HEK293T (cell line): ENCODE data around the gene ATG16L2.

ENCODE experiments used
- CTBP1 ChIP-seq: fragments of 450-650 bp; IDR thresholded peaks from 2 replicates; pipeline ENCODE4 v1.6.1; 2016; ENCODE audit warnings: borderline replicate concordance
- ELF4 ChIP-seq: fragments of 450-650 bp; IDR thresholded peaks from 2 replicates; pipeline ENCODE4 v1.6.1; 2017; ENCODE audit warnings: antibody characterized with exemption
- FOXK2 ChIP-seq: fragments of 450-650 bp; IDR thresholded peaks from 2 replicates; pipeline ENCODE4 v1.6.1; 2016; ENCODE audit warnings: mild to moderate bottlenecking
- FOXM1 ChIP-seq: fragments of 450-650 bp; IDR thresholded peaks from 2 replicates; pipeline ENCODE4 v1.6.1; 2017; ENCODE audit warnings: mild to moderate bottlenecking, borderline replicate concordance
- SP1 ChIP-seq: fragments of 450-650 bp; IDR thresholded peaks from 2 replicates; pipeline ENCODE4 v1.6.1; 2017
- SUZ12 ChIP-seq: fragments of 450-650 bp; IDR thresholded peaks from 2 replicates; pipeline ENCODE4 v1.6.1; 2016; ENCODE audit warnings: mild to moderate bottlenecking
- ZNF384 ChIP-seq: fragments of 450-650 bp; IDR thresholded peaks from 2 replicates; pipeline ENCODE4 v1.6.1; 2016
- TF ChIP-seq, protein P1 (sequence below): fragments of 450-650 bp; IDR thresholded peaks from 2 replicates; pipeline ENCODE4 v1.6.1; 2016

DNA sequence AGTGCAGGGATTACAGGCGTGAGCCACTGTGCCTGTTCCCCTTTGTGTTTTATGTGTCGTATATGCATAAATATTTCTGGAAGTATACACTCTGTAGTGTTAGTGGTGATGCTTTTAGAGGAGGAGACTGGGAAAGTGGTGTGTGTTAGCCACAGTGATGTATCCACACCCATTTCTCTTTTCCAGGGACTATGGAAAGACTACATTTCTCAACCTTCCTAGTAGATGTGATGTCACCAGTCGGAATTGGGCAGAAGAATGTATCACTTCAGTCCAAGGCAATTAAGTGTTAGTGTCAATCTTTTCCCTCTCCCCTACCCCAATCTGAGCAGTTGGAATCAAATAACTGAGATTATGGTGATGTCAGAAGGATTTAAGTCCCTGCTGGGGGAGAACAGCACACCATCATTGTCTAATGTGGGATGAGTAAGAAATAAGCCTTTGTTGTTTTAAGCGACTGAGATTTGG, 5.8 kb upstream of the ATG16L2 start:
- TF ChIP-seq FOXK2 (no peak), ZNF384 (no peak), SP1 (no peak), ELF4 (no peak), SUZ12 (no peak), FOXM1 (no peak), CTBP1 (no peak)
- TF ChIP-seq, protein P1, sequence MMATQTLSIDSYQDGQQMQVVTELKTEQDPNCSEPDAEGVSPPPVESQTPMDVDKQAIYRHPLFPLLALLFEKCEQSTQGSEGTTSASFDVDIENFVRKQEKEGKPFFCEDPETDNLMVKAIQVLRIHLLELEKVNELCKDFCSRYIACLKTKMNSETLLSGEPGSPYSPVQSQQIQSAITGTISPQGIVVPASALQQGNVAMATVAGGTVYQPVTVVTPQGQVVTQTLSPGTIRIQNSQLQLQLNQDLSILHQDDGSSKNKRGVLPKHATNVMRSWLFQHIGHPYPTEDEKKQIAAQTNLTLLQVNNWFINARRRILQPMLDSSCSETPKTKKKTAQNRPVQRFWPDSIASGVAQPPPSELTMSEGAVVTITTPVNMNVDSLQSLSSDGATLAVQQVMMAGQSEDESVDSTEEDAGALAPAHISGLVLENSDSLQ: no peak
